ENCODE results near the gene FCN3.

DNA sequence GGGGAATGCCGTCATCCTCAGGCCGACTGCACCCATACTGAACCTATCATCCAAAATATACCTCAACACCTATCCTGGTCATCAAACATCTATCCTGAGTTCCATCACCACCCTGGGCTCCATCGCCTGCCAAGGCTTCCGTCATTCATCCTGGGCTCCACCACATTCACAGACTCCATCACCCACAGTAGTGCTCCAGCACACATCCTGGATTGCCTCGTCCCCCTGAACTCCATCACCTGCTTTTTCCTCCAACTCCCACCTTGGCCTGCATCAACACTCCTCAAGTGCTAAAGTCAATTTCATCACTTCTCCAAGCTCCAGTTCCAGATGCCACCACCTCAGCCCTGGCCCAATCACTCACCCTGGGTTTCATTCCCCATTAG, 15.7 kb downstream of the FCN3 start:
- TF ChIP-seq, protein P1, sequence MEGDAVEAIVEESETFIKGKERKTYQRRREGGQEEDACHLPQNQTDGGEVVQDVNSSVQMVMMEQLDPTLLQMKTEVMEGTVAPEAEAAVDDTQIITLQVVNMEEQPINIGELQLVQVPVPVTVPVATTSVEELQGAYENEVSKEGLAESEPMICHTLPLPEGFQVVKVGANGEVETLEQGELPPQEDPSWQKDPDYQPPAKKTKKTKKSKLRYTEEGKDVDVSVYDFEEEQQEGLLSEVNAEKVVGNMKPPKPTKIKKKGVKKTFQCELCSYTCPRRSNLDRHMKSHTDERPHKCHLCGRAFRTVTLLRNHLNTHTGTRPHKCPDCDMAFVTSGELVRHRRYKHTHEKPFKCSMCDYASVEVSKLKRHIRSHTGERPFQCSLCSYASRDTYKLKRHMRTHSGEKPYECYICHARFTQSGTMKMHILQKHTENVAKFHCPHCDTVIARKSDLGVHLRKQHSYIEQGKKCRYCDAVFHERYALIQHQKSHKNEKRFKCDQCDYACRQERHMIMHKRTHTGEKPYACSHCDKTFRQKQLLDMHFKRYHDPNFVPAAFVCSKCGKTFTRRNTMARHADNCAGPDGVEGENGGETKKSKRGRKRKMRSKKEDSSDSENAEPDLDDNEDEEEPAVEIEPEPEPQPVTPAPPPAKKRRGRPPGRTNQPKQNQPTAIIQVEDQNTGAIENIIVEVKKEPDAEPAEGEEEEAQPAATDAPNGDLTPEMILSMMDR (IDR thresholded peaks at IDR 0.05; ENCODE audit: low read depth, low read length): no peak
- no peak for TF ChIP-seq POLR2A (IDR thresholded peaks at IDR 0.05; ENCODE audit: extremely low read depth, insufficient read length)
- TF ChIP-seq MYC (IDR thresholded peaks at IDR 0.05; ENCODE audit: low read depth, low read length): no peak
- TF ChIP-seq, protein P2, sequence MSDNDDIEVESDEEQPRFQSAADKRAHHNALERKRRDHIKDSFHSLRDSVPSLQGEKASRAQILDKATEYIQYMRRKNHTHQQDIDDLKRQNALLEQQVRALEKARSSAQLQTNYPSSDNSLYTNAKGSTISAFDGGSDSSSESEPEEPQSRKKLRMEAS (IDR thresholded peaks at IDR 0.05; ENCODE audit: low read depth, low read length): no peak
